H9 (cell line): Measurements from ENCODE around the gene HMGXB4. TPM values are rescaled to one million over a fixed set of nuclear protein-coding genes. Genes with fewer than 3 reads are reported as not detected.

Source experiments
- DNase-seq: peaks from one replicate; pipeline ENCODE4 v3.0.0-alpha.2; 2017
- H2AFZ ChIP-seq: one replicate; pipeline ENCODE4 v1.6.1; 2013; ENCODE audit warnings: mild to moderate bottlenecking, low read length, control low read depth, moderate library complexity
- H2AK5ac ChIP-seq: 2 replicates; pipeline ENCODE4 v1.6.1; 2013; ENCODE audit warnings: low read length, control low read depth, mixed read lengths; ENCODE audit not compliant: insufficient read length
- H2BK120ac ChIP-seq: one replicate; pipeline ENCODE4 v1.6.1; 2013; ENCODE audit warnings: low read depth, mild to moderate bottlenecking, low read length, control low read depth, inconsistent platforms; ENCODE audit not compliant: poor library complexity, severe bottlenecking
- H2BK12ac ChIP-seq: 2 replicates; pipeline ENCODE4 v1.6.1; 2013; ENCODE audit warnings: low read length, control low read depth, mixed read lengths, low read depth; ENCODE audit not compliant: insufficient read length
- H2BK15ac ChIP-seq: 2 replicates; pipeline ENCODE4 v1.6.1; 2013; ENCODE audit warnings: low read depth, low read length, control low read depth
- H2BK20ac ChIP-seq: one replicate; pipeline ENCODE4 v1.6.1; 2013; ENCODE audit warnings: low read depth, mild to moderate bottlenecking, low read length, control low read depth, inconsistent platforms; ENCODE audit not compliant: poor library complexity, severe bottlenecking
- H2BK5ac ChIP-seq: 2 replicates; pipeline ENCODE4 v1.6.1; 2013; ENCODE audit warnings: low read length, control low read depth, mixed read lengths; ENCODE audit not compliant: insufficient read length
- H3K14ac ChIP-seq: 2 replicates; pipeline ENCODE4 v1.6.1; 2013; ENCODE audit warnings: low read length, control low read depth; ENCODE audit not compliant: insufficient read depth
- H3K18ac ChIP-seq: 2 replicates; pipeline ENCODE4 v1.6.1; 2013; ENCODE audit warnings: low read depth, mild to moderate bottlenecking, mixed read lengths, low read length, control low read depth; ENCODE audit not compliant: insufficient read length
- H3K23ac ChIP-seq: 2 replicates; pipeline ENCODE4 v1.6.1; 2013; ENCODE audit warnings: low read length, control low read depth, mixed read lengths, low read depth; ENCODE audit not compliant: insufficient read length
- H3K23me2 ChIP-seq: 2 replicates; pipeline ENCODE4 v1.6.1; 2013; ENCODE audit warnings: low read depth, mild to moderate bottlenecking, mixed read lengths, low read length, control low read depth; ENCODE audit not compliant: insufficient read length, poor library complexity, severe bottlenecking
- H3K27ac ChIP-seq: 2 replicates; pipeline ENCODE4 v1.5.1; 2013; ENCODE audit warnings: low read length, control low read depth, mixed read lengths, low read depth; ENCODE audit not compliant: insufficient read length
- H3K27me3 ChIP-seq: 2 replicates; pipeline ENCODE4 v1.6.1; 2013; ENCODE audit warnings: low read length, control low read depth, inconsistent platforms; ENCODE audit not compliant: insufficient read depth
- H3K4ac ChIP-seq: 2 replicates; pipeline ENCODE4 v1.6.1; 2013; ENCODE audit warnings: low read depth, mild to moderate bottlenecking, control low read depth, inconsistent platforms, low read length, moderate library complexity
- H3K4me1 ChIP-seq: 2 replicates; pipeline ENCODE4 v1.6.1; 2013; ENCODE audit warnings: low read length, control low read depth, inconsistent platforms; ENCODE audit not compliant: insufficient read depth
- H3K4me2 ChIP-seq: 2 replicates; pipeline ENCODE4 v1.6.1; 2013; ENCODE audit warnings: low read length, control low read depth, mixed read lengths; ENCODE audit not compliant: insufficient read length, insufficient read depth
- H3K56ac ChIP-seq: 2 replicates; pipeline ENCODE4 v1.6.1; 2013; ENCODE audit warnings: low read depth, mild to moderate bottlenecking, mixed read lengths, low read length, control low read depth; ENCODE audit not compliant: insufficient read length
- H3K79me1 ChIP-seq: 2 replicates; pipeline ENCODE4 v1.6.1; 2013; ENCODE audit warnings: low read depth, mild to moderate bottlenecking, moderate library complexity, low read length, control low read depth, inconsistent platforms; ENCODE audit not compliant: insufficient read depth, poor library complexity, severe bottlenecking
- H3K79me2 ChIP-seq: 2 replicates; pipeline ENCODE4 v1.6.1; 2013; ENCODE audit warnings: low read length, control low read depth, inconsistent platforms; ENCODE audit not compliant: insufficient read depth
- H3K9ac ChIP-seq: 2 replicates; pipeline ENCODE4 v1.6.1; 2013; ENCODE audit warnings: low read length, control low read depth, mixed read lengths; ENCODE audit not compliant: insufficient read length; ENCODE audit errors: extremely low read depth
- H3K9me3 ChIP-seq: one replicate; pipeline ENCODE4 v1.6.1; 2013; ENCODE audit warnings: low read depth, low read length, inconsistent platforms; ENCODE audit not compliant: control insufficient read depth
- H3T11ph ChIP-seq: one replicate; pipeline ENCODE4 v1.6.1; 2013; ENCODE audit warnings: mild to moderate bottlenecking, low read length, control low read depth, inconsistent platforms
- H4K20me1 ChIP-seq: one replicate; pipeline ENCODE4 v1.6.1; 2013; ENCODE audit not compliant: control insufficient read depth, insufficient read length, insufficient read depth
- H4K5ac ChIP-seq: 2 replicates; pipeline ENCODE4 v1.6.1; 2013; ENCODE audit warnings: low read depth, mild to moderate bottlenecking, mixed read lengths, low read length, control low read depth; ENCODE audit not compliant: insufficient read length
- H4K8ac ChIP-seq: replicated peaks from 2 replicates; pipeline ENCODE4 v1.6.1; 2013; ENCODE audit warnings: low read length, control low read depth, mixed read lengths, low read depth; ENCODE audit not compliant: insufficient read length
- H4K91ac ChIP-seq: 2 replicates; pipeline ENCODE4 v1.6.1; 2013; ENCODE audit warnings: low read depth, mild to moderate bottlenecking, moderate library complexity, mixed read lengths, low read length, control low read depth; ENCODE audit not compliant: insufficient read length
- H3K27ac Mint-ChIP-seq, 3 experiments: 2 replicates in 2 of 3; 3 replicates in 1 of 3; pipeline ENCODE4 v1.8.0; 2020 to 2021; ENCODE audit warnings: mixed read lengths in 3 of 3, mild to moderate bottlenecking in 1 of 3, moderate library complexity in 1 of 3
- H3K27me3 Mint-ChIP-seq: 2 replicates; pipeline ENCODE4 v1.8.0; 2021; ENCODE audit warnings: low read depth, mild to moderate bottlenecking, moderate library complexity, mixed read lengths
- H3K36me3 Mint-ChIP-seq, 3 experiments: 2 replicates in 2 of 3; 3 replicates in 1 of 3; pipeline ENCODE4 v1.8.0; 2020 to 2021; ENCODE audit warnings: low read depth in 3 of 3, mixed read lengths in 3 of 3; ENCODE audit not compliant: insufficient read depth in 1 of 3
- H3K4me1 Mint-ChIP-seq, 2 experiments: 2 replicates each; pipeline ENCODE4 v1.8.0; 2020; ENCODE audit warnings: mixed read lengths in 2 of 2
- H3K4me3 Mint-ChIP-seq, 2 experiments: 2 replicates in 1 of 2; 3 replicates in 1 of 2; pipeline ENCODE4 v1.8.0; 2020 to 2021; ENCODE audit warnings: mild to moderate bottlenecking in 2 of 2, mixed read lengths in 2 of 2, moderate library complexity in 1 of 2
- H3K9me3 Mint-ChIP-seq, 2 experiments: 2 replicates in 1 of 2; 3 replicates in 1 of 2; pipeline ENCODE4 v1.8.0; 2020; ENCODE audit warnings: mild to moderate bottlenecking in 2 of 2, mixed read lengths in 2 of 2, moderate library complexity in 1 of 2
- WGBS: extraction: QIAGEN DNeasy Blood & Tissue Kit; methylation state at CpG from one replicate; pipeline ENCODE4 v1.1.7; 2013; ENCODE audit warnings: missing lambda C conversion rate, low lambda C conversion rate, mixed read lengths; ENCODE audit not compliant: insufficient read length; ENCODE audit errors: extremely low coverage; 5-methylcytosine and 5-hydroxymethylcytosine counted together
- total RNA-seq: library from RNA; stranded (reverse); gene quantifications from 2 replicates; pipeline ENCODE4 v1.2.1, GENCODE V29; 2021
- TF ChIP-seq, protein P1 (sequence below): fragments of 200-600 bp; sonication (generic); conservative IDR thresholded peaks from 3 replicates; pipeline ENCODE4 v1.8.0; 2021; ENCODE audit warnings: antibody characterized with exemption, mild to moderate bottlenecking

HMGXB4 gene
- total RNA-seq, 1 experiment from 2014 or later: 33.5 TPM

DNA sequence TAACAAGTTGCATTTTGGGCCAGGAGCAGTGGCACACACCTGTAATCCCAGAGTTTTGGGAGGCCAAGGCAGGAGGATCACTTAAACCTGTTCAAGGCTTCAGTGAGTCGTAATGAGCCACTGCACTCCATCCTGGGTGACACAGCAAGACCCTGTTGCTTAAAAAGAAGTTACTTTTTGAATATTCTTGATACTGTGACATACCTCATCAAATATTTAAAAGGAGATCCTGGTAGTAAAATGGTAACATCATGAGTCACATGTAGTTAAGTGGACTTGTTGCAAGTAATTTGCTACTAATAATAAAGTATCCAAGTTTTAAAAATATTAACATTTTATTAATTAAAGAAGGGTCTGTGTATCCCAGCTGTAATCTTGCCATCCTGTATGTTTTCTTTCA lies 18.3 kb downstream of the HMGXB4 start:
- Histone ChIP-seq H3K27me3 (no peaks in the 10 kb centered on the region), H2BK20ac (no peak overlapping the region), H4K5ac (no peak overlapping the region), H4K91ac (no peak overlapping the region), H2BK120ac (no peak overlapping the region), H3K4ac (no peak overlapping the region), H3K79me1 (no peaks in the 10 kb centered on the region), H3K23ac (no peak overlapping the region), H2BK12ac (no peak overlapping the region), H4K20me1 (no peaks in the 10 kb centered on the region), H3K9ac (no peak overlapping the region), H3K9me3 (no peaks in the 10 kb centered on the region), H2AFZ (no peak overlapping the region), H3K79me2 (peaks cover 2% of the 10 kb centered on the region; the same call in 1 of the 2 replicates), H4K8ac (no peak overlapping the region), H2BK5ac (no peak overlapping the region), H2BK15ac (no peak overlapping the region), H3K27ac (no peak overlapping the region), H3K14ac (no peak overlapping the region), H3T11ph (no peak overlapping the region), H3K4me1 (no peaks in the 10 kb centered on the region), H3K23me2 (no peaks in the 10 kb centered on the region), H3K4me2 (no peak overlapping the region), H3K56ac (no peak overlapping the region), H2AK5ac (no peak overlapping the region), H3K18ac (no peak overlapping the region)
- 0 out of 4 replicates have a peak, but pooled peaks cover 0 to 2% of the 10 kb centered on the region in 2 experiments for H3K4me1 Mint-ChIP-seq
- WGBS: no CpG with 5 or more reads among the region's 1 CpG
- H3K4me3 Mint-ChIP-seq: no peak overlapping the region
- no peak overlapping the region for H3K27ac Mint-ChIP-seq
- no peaks in the 10 kb centered on the region for H3K27me3 Mint-ChIP-seq
- H3K36me3 Mint-ChIP-seq: peaks cover 11 to 66% (median 58%) of the 10 kb centered on the region in 3 experiments; a peak in 6 of 7 replicates
- TF ChIP-seq, protein P1, sequence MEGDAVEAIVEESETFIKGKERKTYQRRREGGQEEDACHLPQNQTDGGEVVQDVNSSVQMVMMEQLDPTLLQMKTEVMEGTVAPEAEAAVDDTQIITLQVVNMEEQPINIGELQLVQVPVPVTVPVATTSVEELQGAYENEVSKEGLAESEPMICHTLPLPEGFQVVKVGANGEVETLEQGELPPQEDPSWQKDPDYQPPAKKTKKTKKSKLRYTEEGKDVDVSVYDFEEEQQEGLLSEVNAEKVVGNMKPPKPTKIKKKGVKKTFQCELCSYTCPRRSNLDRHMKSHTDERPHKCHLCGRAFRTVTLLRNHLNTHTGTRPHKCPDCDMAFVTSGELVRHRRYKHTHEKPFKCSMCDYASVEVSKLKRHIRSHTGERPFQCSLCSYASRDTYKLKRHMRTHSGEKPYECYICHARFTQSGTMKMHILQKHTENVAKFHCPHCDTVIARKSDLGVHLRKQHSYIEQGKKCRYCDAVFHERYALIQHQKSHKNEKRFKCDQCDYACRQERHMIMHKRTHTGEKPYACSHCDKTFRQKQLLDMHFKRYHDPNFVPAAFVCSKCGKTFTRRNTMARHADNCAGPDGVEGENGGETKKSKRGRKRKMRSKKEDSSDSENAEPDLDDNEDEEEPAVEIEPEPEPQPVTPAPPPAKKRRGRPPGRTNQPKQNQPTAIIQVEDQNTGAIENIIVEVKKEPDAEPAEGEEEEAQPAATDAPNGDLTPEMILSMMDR: no peak
- DNase-seq: no peak
- no peaks in the 10 kb centered on the region for H3K9me3 Mint-ChIP-seq
